Effector CD4-positive, alpha-beta T cell (primary cell): ENCODE results near the gene FRMPD4.

ENCODE experiments used
- DNase-seq: peaks from one replicate; pipeline ENCODE4 v3.0.0-alpha.2; 2020

FRMPD4 gene

GRCh38 chrX:12372111-12372510 is 233.8 kb downstream of the FRMPD4 start:
- DNase-seq = no peak

GRCh38 chrX:12374286-12374685 is 236.0 kb downstream of the FRMPD4 start:
- DNase-seq = no peak

GRCh38 chrX:12378253-12378652 is 240.0 kb downstream of the FRMPD4 start:
- DNase-seq = no peak

- no peak for DNase-seq
Observed at GRCh38 chrX:12378706-12379105, 240.4 kb downstream of the FRMPD4 start.

DNA sequence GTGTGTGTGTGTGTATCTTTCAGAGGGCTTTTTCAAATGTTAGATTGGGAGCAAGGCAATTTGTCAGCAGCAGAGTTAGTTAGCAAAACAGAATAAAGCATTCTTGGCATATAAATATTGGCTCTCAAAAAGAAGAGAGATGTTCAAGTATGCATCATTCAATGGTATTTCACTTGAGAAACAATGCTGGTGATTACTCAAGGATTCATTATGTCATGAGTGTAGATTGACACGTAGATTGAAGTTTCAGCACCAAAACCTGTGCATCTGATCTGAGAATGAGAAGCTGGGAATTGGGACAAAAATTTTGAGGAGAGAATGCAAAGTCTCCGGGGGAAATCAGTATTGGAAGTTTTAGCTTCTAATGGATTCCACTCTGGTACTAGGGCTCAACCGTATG is 241.4 kb downstream of the FRMPD4 start:
- no peak for DNase-seq

- DNase-seq = no peak
Observed at GRCh38 chrX:12383196-12383595, 244.9 kb downstream of the FRMPD4 start.

GRCh38 chrX:12390301-12390700 is 252.0 kb downstream of the FRMPD4 start:
- no peak for DNase-seq

GRCh38 chrX:12396584-12396983 is 258.3 kb downstream of the FRMPD4 start:
- no peak for DNase-seq

DNA sequence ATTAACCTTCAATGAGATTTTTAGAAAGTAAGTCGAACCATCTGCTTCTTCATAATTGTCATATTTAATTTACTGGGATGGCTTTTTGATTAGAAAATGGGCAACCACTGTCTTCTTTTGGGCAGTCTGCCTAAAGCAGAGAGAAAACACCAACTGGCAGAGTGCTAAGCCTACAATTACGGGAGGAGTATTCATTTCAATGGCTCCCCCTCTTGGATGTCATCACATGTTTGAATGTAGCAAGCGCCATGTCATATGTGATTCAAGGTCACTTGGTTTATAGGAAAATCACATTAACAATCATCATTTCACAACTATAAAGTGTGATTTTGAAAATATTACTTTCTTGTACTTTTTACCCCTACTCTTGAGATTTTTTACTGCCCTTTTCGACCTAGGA is 261.9 kb downstream of the FRMPD4 start:
- no peak for DNase-seq

- DNase-seq = no peak
Observed at GRCh38 chrX:12401252-12401651, 263.0 kb downstream of the FRMPD4 start.

- DNase-seq = no peak
Observed at GRCh38 chrX:12403474-12404082, 265.3 kb downstream of the FRMPD4 start.

DNA sequence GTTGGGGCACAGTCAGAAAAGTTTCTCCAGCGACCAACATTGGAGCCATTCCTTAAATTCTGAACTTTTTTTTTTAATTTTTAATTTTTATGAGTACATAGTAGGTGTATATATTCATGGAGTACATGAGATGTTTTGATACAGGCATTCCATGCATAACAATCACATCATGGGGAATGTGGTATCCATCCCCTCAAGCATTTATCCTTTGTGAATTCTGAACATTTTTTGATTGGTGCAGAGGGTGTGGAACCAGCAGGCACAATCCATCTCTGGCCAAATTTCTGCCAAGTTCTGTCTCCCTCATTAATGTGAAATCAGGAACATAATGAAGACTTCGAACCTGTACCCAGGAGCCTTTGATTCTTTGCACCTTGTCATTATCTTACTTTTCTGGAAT is 267.0 kb downstream of the FRMPD4 start:
- DNase-seq = no peak

DNA sequence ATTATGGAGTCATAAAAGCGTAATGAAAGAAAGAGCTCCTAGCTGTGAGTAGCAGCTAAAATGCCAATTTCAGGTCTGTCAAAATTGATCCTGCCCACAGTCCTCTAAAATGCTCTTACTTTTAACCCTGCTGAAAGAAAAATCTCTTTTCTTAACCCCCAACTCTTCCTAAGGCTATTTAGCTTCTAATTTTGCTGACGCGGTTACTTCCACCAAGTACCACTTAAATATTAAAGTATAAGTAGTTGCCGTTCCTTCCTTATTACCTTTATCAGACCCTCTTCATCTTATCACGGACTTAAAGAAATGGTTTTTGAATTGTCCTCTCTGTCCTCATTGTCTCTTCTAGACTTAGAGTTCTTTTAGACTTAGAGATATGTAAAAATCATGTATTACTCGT is 272.2 kb downstream of the FRMPD4 start:
- no peak for DNase-seq

- no peak for DNase-seq
Observed at GRCh38 chrX:12411831-12412230, 273.6 kb downstream of the FRMPD4 start.

GRCh38 chrX:12412561-12412960 is 274.3 kb downstream of the FRMPD4 start:
- no peak for DNase-seq

DNA sequence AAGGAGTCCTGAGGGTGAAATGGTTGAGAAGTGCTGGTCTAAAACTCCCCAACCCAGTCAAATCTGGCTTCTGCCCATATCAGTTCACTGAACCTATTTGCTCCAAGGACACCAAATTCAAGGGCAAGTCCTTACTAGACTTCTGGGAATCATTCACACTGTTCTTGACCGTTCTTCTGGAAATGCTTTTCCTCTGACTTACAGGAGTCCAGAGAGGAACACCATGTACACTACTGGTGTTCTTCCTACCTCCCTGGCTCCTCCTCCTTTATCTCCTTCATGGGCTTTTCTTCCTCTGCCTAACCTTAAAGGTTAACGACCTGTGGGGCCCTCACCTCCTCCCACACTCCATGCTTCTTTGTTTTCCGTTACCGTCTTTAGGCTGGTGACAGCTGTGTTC is 281.3 kb downstream of the FRMPD4 start:
- DNase-seq = no peak

DNA sequence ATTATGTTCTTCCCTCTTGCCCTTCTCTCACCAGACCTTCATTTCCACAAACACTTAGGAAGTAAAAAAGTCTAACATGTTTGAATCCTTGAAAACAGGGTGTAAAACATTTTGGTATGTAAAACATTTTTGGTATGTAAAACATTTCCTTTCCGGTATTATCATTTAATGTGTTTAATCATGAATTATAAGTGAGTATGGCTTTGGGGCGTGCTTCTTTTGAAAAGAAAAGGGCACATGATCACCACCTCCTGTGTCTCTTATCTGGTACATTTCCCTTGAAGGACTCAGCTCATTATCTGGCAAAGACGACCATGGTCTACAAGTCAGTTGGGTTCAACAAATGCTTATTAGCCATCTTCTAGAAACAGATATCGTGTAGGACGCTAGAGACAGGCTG is 283.6 kb downstream of the FRMPD4 start:
- DNase-seq = no peak

- DNase-seq = no peak
Observed at GRCh38 chrX:12423346-12423745, 285.1 kb downstream of the FRMPD4 start.

GRCh38 chrX:12425496-12425895 is 287.2 kb downstream of the FRMPD4 start:
- no peak for DNase-seq

- no peak for DNase-seq
Observed at GRCh38 chrX:12426420-12426819, 288.1 kb downstream of the FRMPD4 start.

- DNase-seq = no peak
Observed at GRCh38 chrX:12434493-12434892, 296.2 kb downstream of the FRMPD4 start.

DNA sequence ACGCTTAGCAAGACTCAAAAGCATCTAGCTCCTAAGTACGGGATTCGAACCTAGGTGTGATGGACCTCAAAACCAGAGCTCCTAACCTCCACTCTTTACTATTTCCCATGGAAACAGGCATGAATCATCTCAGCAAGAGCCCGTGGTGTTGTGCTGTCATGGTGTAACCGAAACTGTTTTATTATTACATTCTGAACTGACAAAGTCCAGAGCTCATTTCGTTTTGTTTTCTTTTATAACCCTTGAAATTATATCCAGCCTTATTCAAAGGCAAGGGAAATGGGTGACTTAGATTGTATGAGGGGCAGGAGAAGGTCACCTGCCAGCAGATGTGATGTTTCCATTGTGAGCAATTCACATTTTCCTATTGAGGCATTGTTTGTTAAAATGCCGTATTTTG is 301.1 kb downstream of the FRMPD4 start:
- no peak for DNase-seq

- DNase-seq = no peak
Observed at GRCh38 chrX:12440246-12440645, 302.0 kb downstream of the FRMPD4 start.

- DNase-seq = no peak
Observed at GRCh38 chrX:12441381-12442128, 303.3 kb downstream of the FRMPD4 start.
